BE2C (cell line): Measurements from ENCODE around the gene RAB31.

Experiments
- DNase-seq: peaks from one replicate; pipeline ENCODE4 v3.0.0-alpha.2; 2020
- H3K27me3 ChIP-seq: fragments of 250-450 bp; sonication (Bioruptor Pico); 2 replicates; pipeline ENCODE4 v1.5.1; 2020; ENCODE audit warnings: mild to moderate bottlenecking
- H3K36me3 ChIP-seq: fragments of 250-450 bp; sonication (Bioruptor Pico); 2 replicates; pipeline ENCODE4 v1.5.1; 2020; ENCODE audit warnings: mild to moderate bottlenecking
- H3K4me1 ChIP-seq: fragments of 250-450 bp; sonication (Bioruptor Pico); 2 replicates; pipeline ENCODE4 v1.5.1; 2020
- H3K4me3 ChIP-seq: 2 replicates; pipeline ENCODE4 v1.5.1; 2011; ENCODE audit warnings: low read depth, low read length
- H3K9me3 ChIP-seq: fragments of 250-450 bp; sonication (Bioruptor Pico); 2 replicates; pipeline ENCODE4 v1.5.1; 2020
- CTCF ChIP-seq: IDR thresholded peaks from 2 replicates; pipeline ENCODE4 v1.5.1; 2012; ENCODE audit warnings: mild to moderate bottlenecking, low read depth, low read length

RAB31 gene

GRCh38 chr18:9832871-9833270 lies 124.8 kb downstream of the RAB31 start:
- Histone ChIP-seq H3K36me3 (no peaks in the 10 kb centered on the region), H3K4me1 (no peaks in the 10 kb centered on the region), H3K27me3 (no peaks in the 10 kb centered on the region), H3K9me3 (no peaks in the 10 kb centered on the region), H3K4me3 (no peak overlapping the region)
- no peak for DNase-seq
- no peak for TF ChIP-seq CTCF

DNA sequence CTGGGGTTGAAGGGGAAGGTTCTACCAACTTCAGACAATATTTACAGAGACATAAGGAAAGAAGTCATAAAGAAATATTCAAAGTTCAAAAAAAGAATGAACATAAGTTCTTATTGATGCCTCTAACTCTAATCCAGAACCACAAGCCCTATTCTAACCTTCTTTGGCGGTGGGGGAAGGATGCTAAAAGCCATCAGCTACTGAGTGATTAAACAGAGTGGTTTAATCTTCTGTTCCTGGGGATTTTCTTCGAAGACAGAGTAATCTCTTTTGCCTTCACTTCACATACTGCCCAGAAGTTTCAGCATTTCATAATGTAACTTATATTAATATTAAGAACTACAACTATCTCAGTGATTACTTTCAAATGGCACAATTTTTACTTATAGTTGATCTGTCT lies 126.5 kb downstream of the RAB31 start:
- TF ChIP-seq CTCF: no peak
- H3K9me3 ChIP-seq: no peaks in the 10 kb centered on the region
- H3K4me3 ChIP-seq: no peak overlapping the region

DNA sequence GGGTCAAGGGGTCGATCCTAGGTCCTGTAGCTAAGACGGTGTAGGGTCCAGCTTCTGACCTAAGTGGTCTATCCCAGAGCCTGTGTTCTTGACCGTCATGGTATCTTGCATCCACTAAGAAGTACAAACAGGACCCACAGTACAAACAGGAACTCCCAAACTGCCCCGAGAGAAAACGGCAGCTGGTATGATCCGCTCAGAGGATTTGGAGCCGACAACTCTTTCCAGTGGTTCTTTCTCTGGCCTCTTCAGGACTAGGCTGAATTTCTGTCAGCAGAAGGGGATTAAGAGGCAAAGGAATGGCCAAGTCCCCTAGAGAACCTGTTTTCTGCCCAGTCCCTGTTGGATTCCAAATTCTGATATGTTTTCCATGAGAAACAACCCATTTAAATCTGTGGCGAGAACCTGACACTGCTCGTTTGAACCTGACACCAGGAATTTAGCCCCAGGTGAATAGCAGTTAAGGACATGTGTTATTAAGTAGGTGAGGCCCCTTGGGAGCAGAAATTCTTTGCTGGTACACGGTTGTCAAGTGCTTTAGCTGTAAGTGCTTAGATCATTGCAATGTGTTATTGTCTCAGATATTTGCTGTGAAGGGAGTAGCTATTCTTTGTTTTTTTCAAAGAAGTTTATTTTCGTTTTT lies 127.1 kb downstream of the RAB31 start:
- H3K9me3 ChIP-seq: no peaks in the 10 kb centered on the region
- no peaks in the 10 kb centered on the region for H3K4me1 ChIP-seq
- DNase-seq: no peak
- no peaks in the 10 kb centered on the region for H3K36me3 ChIP-seq
- H3K4me3 ChIP-seq: no peak overlapping the region
- TF ChIP-seq CTCF: no peak
- H3K27me3 ChIP-seq: no peaks in the 10 kb centered on the region

More for the DNA sequence above, 126.5 kb downstream of the RAB31 start:
- no peak for DNase-seq
- Histone ChIP-seq H3K36me3 (no peaks in the 10 kb centered on the region), H3K27me3 (no peaks in the 10 kb centered on the region), H3K4me1 (no peaks in the 10 kb centered on the region)

GRCh38 chr18:9835825-9836224 lies 127.7 kb downstream of the RAB31 start:
- TF ChIP-seq CTCF: no peak
- Histone ChIP-seq H3K9me3 (no peaks in the 10 kb centered on the region), H3K4me1 (no peaks in the 10 kb centered on the region), H3K27me3 (no peaks in the 10 kb centered on the region), H3K36me3 (no peaks in the 10 kb centered on the region), H3K4me3 (no peak overlapping the region)
- DNase-seq: no peak

DNA sequence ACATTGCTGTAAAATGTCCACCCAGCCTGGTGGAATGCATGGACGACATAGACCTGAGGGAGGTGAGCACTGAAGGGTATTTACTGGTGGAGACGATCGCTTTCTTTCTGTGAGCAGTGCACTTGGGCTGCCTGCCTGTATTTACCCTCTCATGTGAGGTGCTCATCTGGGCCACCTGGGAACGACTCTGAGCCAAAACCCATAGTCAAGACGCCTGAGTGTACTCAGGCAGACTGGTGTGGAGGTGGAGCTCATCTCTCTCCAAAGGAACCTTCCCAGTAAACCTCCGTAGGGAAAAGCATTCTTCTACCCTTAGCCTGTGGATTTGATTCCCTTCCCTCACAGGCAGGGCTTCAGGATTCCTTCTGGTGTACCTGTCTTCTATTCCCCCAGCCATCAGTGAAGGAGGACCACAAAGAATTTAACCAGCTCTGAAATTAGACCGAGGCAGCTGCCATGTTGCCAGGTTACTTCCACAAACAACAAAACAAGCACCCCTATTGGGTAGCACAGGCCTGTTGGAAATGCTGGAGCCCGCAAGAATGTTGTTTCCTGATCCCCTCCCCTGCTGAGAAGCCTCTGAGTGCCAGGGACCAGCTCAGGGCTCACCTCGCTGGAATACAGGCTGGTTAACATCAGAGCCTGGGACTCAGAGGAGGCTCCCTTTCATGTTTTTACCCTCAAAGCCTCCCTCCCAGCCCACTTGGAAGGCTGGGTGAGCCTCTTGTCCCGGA lies 130.2 kb downstream of the RAB31 start:
- no peaks in the 10 kb centered on the region for H3K27me3 ChIP-seq
- no peak for TF ChIP-seq CTCF
- no peak overlapping the region for H3K4me3 ChIP-seq
- DNase-seq: no peak
- H3K4me1 ChIP-seq: no peaks in the 10 kb centered on the region
- H3K36me3 ChIP-seq: no peaks in the 10 kb centered on the region
- no peaks in the 10 kb centered on the region for H3K9me3 ChIP-seq

- Histone ChIP-seq H3K9me3 (no peaks in the 10 kb centered on the region), H3K36me3 (no peaks in the 10 kb centered on the region), H3K27me3 (no peaks in the 10 kb centered on the region), H3K4me1 (no peaks in the 10 kb centered on the region), H3K4me3 (no peak overlapping the region)
- TF ChIP-seq CTCF: no peak
- no peak for DNase-seq
Observed at GRCh38 chr18:9839211-9839610, 131.1 kb downstream of the RAB31 start.
